ENCODE data around the gene MRAP2.

Gene MRAP2

GRCh38 chr6:84137051-84137375, 103.4 kb downstream of the MRAP2 start:
- no peak for DNase-seq

DNA sequence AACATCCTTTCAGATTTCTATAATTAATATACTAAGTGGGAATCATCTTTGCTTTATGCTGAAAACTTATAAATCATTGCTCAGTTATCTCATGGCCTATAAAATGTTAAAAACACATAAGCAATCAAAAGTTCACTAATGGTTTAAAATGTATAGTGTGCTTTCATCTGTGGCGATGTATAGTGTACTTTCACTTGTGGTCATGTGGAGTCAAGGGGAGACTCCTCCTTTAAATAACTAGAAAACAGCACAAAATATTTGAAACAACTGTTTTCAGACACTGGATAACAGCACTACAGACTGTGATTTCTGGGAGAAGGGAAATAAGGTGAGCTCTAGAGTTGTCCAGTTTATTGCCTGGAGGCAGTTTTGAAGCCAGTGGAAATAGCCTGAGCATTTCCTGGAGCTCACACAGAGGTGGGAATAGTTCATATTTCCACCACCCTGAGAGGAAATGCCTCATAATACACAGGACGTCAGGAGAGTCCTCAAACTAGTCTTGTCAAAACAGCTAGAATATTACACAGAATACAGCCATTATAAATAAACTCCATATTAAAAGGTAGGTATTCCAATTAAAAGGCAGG, 104.5 kb downstream of the MRAP2 start:
- no peak for DNase-seq

DNA sequence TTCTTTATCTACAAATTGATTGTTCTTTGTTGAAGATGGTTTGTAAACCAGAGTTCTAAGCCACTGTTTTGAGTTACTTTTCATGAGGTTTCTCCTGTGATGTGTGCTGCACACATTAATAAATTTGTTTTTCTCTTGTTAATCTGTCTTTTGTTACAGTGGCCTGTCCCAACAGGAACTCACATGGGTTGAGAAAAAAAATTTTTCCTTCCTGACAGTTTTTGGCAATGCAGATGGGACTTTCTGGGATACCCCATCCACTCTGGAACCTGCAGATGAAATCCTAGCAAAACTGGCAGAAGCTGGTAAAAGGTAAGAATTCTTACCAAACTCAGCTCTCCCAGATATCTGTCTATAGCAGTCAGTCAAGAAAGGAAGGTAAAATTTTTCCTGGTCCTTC, 105.7 kb downstream of the MRAP2 start:
- DNase-seq: no peak
